ENCODE results near the gene LRCOL1.

LRCOL1 gene

GRCh38 chr12:132593938-132594358 is 16.4 kb downstream of the LRCOL1 start:
- DNase-seq = peak; percentile 65
- no peaks in the 10 kb centered on the region for H3F3A ChIP-seq (ENCODE audit: insufficient read depth, low read length)
- no peak overlapping the region for H3K9ac ChIP-seq (ENCODE audit: low read length)
- H3K9me2 ChIP-seq (replicated peaks; ENCODE audit: insufficient read depth, low read length) = no peaks in the 10 kb centered on the region
- no peaks in the 10 kb centered on the region for H3K9me3 ChIP-seq (replicated peaks; ENCODE audit: insufficient read depth, low read length)
- no peaks in the 10 kb centered on the region for H3K4me1 ChIP-seq (ENCODE audit: low read length)
- H3K36me3 ChIP-seq (replicated peaks; ENCODE audit: insufficient read depth, low read length) = no peaks in the 10 kb centered on the region
- H3K4me3 ChIP-seq (ENCODE audit: low read length) = no peak overlapping the region
- peak overlapping the region; percentile 37; the same call in 1 of the 2 replicates for H3K4me2 ChIP-seq (ENCODE audit: low read depth, low read length)
- no peaks in the 10 kb centered on the region for H4K20me1 ChIP-seq (ENCODE audit: insufficient read depth, low read length)
- no peak overlapping the region for H3K27ac ChIP-seq (ENCODE audit: low read length)
- H2AFZ ChIP-seq (ENCODE audit: low read length) = no peak overlapping the region
- H3K27me3 ChIP-seq (replicated peaks; ENCODE audit: insufficient read depth, low read length) = peaks cover 10% of the 10 kb centered on the region
- no peaks in the 10 kb centered on the region for H3K79me2 ChIP-seq (ENCODE audit: low read length)
- TF ChIP-seq, protein P1, sequence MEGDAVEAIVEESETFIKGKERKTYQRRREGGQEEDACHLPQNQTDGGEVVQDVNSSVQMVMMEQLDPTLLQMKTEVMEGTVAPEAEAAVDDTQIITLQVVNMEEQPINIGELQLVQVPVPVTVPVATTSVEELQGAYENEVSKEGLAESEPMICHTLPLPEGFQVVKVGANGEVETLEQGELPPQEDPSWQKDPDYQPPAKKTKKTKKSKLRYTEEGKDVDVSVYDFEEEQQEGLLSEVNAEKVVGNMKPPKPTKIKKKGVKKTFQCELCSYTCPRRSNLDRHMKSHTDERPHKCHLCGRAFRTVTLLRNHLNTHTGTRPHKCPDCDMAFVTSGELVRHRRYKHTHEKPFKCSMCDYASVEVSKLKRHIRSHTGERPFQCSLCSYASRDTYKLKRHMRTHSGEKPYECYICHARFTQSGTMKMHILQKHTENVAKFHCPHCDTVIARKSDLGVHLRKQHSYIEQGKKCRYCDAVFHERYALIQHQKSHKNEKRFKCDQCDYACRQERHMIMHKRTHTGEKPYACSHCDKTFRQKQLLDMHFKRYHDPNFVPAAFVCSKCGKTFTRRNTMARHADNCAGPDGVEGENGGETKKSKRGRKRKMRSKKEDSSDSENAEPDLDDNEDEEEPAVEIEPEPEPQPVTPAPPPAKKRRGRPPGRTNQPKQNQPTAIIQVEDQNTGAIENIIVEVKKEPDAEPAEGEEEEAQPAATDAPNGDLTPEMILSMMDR (IDR thresholded peaks at IDR 0.05; ENCODE audit: low read length) = no peak
- TF ChIP-seq EZH2 (optimal IDR thresholded peaks at IDR 0.05; ENCODE audit: low read depth, low read length) (no peak), EZH2phosphoT487 (IDR thresholded peaks at IDR 0.05; ENCODE audit: low read length) (no peak)

DNA sequence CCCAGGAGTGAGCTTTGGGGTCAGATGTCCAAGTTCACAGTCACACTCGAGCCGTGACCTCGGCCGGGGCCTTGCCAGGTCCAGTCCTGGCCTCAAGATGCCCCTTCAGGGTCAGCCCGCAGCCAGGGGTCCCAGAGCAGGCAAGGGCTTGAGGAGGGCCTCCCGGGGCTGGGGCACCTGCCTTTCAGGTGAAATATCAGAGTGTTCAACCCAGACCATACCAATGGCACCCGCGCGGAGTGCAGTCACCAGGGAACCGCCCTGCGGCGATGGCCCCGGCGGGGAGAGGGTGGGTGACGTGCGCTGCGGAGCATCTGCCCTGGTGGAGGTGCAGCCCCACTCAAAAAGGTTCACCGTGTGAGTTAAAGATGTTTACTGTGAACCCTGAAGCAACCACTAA is 16.9 kb downstream of the LRCOL1 start:
- Histone ChIP-seq H3K36me3 (replicated peaks; ENCODE audit: insufficient read depth, low read length) (no peaks in the 10 kb centered on the region), H3K9ac (ENCODE audit: low read length) (no peak overlapping the region), H3K79me2 (ENCODE audit: low read length) (no peaks in the 10 kb centered on the region), H3K27ac (ENCODE audit: low read length) (no peak overlapping the region), H3K4me2 (ENCODE audit: low read depth, low read length) (peak overlapping the region; percentile 37; the same call in 1 of the 2 replicates), H3K9me2 (replicated peaks; ENCODE audit: insufficient read depth, low read length) (no peaks in the 10 kb centered on the region), H3K9me3 (replicated peaks; ENCODE audit: insufficient read depth, low read length) (no peaks in the 10 kb centered on the region), H3F3A (ENCODE audit: insufficient read depth, low read length) (no peaks in the 10 kb centered on the region), H3K4me3 (ENCODE audit: low read length) (no peak overlapping the region), H2AFZ (ENCODE audit: low read length) (no peak overlapping the region), H3K4me1 (ENCODE audit: low read length) (no peaks in the 10 kb centered on the region), H3K27me3 (replicated peaks; ENCODE audit: insufficient read depth, low read length) (peaks cover 10% of the 10 kb centered on the region), H4K20me1 (ENCODE audit: insufficient read depth, low read length) (no peaks in the 10 kb centered on the region)
- no peak for DNase-seq
- TF ChIP-seq, protein P1 (IDR thresholded peaks at IDR 0.05; ENCODE audit: low read length) = no peak

DNA sequence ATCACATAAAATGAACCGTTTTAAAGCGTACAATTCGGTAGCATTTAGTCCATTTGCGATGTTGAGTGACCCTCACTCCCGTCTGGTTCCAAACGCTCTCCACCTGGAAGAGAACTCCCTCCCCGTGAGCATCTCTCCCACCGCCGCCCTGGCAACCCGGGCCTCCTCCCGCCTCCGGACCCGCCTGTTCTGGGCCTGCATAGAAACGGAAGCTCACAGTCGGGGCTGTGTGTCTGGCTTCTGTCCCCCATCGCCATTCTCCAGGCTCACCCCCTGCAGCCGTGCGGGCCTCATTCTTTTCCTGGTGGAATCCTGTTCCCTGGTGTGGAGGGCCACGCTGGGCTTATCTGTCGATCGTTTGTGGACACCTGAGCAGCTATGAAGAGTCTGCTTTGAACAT is 17.3 kb downstream of the LRCOL1 start:
- Histone ChIP-seq H2AFZ (ENCODE audit: low read length) (no peak overlapping the region), H3K27ac (ENCODE audit: low read length) (no peak overlapping the region), H3K9me2 (replicated peaks; ENCODE audit: insufficient read depth, low read length) (no peaks in the 10 kb centered on the region), H3K4me3 (ENCODE audit: low read length) (no peak overlapping the region), H3F3A (ENCODE audit: insufficient read depth, low read length) (no peaks in the 10 kb centered on the region), H3K4me2 (ENCODE audit: low read depth, low read length) (no peak overlapping the region), H3K27me3 (replicated peaks; ENCODE audit: insufficient read depth, low read length) (peaks cover 10% of the 10 kb centered on the region), H3K36me3 (replicated peaks; ENCODE audit: insufficient read depth, low read length) (no peaks in the 10 kb centered on the region), H3K9ac (ENCODE audit: low read length) (no peak overlapping the region), H3K9me3 (replicated peaks; ENCODE audit: insufficient read depth, low read length) (no peaks in the 10 kb centered on the region), H3K79me2 (ENCODE audit: low read length) (no peaks in the 10 kb centered on the region), H3K4me1 (ENCODE audit: low read length) (no peaks in the 10 kb centered on the region), H4K20me1 (ENCODE audit: insufficient read depth, low read length) (no peaks in the 10 kb centered on the region)
- no peak for DNase-seq
- TF ChIP-seq EZH2 (optimal IDR thresholded peaks at IDR 0.05; ENCODE audit: low read depth, low read length) = no peak

DNA sequence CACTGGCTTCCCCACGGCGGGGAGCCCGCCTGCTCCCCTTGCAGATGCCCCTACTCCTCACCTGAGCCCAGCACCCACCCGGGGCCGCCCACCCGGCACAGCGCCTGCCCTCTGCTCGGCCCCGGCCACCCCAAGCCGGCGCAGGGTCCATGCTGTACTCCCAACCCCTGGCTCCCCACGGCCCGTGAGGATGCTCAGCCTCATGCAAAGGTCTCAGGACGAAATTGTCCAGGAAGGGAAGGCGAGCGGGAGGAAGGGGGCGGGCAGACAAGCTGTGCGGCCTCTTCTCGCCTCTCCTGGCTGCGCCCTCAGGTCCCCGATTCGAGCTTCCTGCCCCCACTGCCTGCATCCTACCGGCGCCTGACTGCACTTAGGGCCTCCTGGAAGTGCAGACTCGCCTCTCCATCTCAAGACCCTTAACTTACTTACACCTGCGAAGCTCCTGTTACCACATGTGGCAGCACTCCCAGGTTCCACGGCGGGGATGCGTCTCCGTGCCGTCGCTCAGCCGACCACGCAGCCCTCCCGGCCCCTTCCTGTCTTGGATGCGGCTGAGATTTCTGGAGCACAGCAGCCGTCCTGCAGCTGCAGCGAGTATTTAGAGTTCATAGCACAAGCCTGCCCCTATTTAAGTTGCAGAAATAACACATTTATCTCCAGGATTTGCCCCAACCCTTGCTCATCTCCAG is 18.0 kb downstream of the LRCOL1 start:
- H3K9me3 ChIP-seq (replicated peaks; ENCODE audit: insufficient read depth, low read length) = no peaks in the 10 kb centered on the region
- H4K20me1 ChIP-seq (ENCODE audit: insufficient read depth, low read length) = no peaks in the 10 kb centered on the region
- no peak overlapping the region for H3K9ac ChIP-seq (ENCODE audit: low read length)
- H3K4me1 ChIP-seq (ENCODE audit: low read length) = no peaks in the 10 kb centered on the region
- H3F3A ChIP-seq (ENCODE audit: insufficient read depth, low read length) = no peaks in the 10 kb centered on the region
- no peaks in the 10 kb centered on the region for H3K36me3 ChIP-seq (replicated peaks; ENCODE audit: insufficient read depth, low read length)
- H2AFZ ChIP-seq (ENCODE audit: low read length) = no peak overlapping the region
- H3K9me2 ChIP-seq (replicated peaks; ENCODE audit: insufficient read depth, low read length) = no peaks in the 10 kb centered on the region
- H3K27me3 ChIP-seq (replicated peaks; ENCODE audit: insufficient read depth, low read length) = peaks cover 9% of the 10 kb centered on the region
- DNase-seq = no peak
- H3K27ac ChIP-seq (ENCODE audit: low read length) = no peak overlapping the region
- TF ChIP-seq EZH2 (optimal IDR thresholded peaks at IDR 0.05; ENCODE audit: low read depth, low read length) (no peak), EZH2phosphoT487 (IDR thresholded peaks at IDR 0.05; ENCODE audit: low read length) (no peak)
- TF ChIP-seq, protein P1 (IDR thresholded peaks at IDR 0.05; ENCODE audit: low read length) = no peak
- H3K4me2 ChIP-seq (ENCODE audit: low read depth, low read length) = no peak overlapping the region
- H3K79me2 ChIP-seq (ENCODE audit: low read length) = no peaks in the 10 kb centered on the region
- H3K4me3 ChIP-seq (ENCODE audit: low read length) = no peak overlapping the region
